ENCODE measurements around the gene GAB2.

DNA sequence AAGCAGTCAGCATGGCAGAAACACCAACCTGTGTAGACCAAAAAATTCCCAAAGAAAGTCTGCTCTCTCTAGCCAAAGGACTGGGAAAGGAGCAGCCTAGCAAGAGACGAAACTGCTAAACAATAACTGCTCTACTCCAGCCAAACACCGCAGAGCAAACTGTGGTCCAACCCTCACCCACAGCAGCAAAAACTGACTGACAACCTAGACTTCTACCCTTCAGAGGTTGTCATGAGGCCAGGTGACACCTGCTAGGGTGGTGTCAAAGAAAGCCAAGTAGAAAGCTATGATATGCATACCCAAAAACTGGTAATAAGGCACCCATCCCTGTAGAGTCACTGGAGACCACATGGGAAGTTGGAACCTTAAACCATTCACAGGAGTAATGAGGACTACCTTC, 11.8 kb downstream of the GAB2 start:
- TF ChIP-seq, protein P1, sequence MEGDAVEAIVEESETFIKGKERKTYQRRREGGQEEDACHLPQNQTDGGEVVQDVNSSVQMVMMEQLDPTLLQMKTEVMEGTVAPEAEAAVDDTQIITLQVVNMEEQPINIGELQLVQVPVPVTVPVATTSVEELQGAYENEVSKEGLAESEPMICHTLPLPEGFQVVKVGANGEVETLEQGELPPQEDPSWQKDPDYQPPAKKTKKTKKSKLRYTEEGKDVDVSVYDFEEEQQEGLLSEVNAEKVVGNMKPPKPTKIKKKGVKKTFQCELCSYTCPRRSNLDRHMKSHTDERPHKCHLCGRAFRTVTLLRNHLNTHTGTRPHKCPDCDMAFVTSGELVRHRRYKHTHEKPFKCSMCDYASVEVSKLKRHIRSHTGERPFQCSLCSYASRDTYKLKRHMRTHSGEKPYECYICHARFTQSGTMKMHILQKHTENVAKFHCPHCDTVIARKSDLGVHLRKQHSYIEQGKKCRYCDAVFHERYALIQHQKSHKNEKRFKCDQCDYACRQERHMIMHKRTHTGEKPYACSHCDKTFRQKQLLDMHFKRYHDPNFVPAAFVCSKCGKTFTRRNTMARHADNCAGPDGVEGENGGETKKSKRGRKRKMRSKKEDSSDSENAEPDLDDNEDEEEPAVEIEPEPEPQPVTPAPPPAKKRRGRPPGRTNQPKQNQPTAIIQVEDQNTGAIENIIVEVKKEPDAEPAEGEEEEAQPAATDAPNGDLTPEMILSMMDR (IDR thresholded peaks at IDR 0.05): no peak
- no peak for TF ChIP-seq EP300 (IDR thresholded peaks at IDR 0.05)

All from suprapubic skin (tissue), 3 donors.